Bronchial epithelial cell (primary cell): ENCODE data around the gene MYZAP. TPM values are rescaled to one million over a fixed set of nuclear protein-coding genes. Genes with fewer than 3 reads are reported as not detected.
A peak's percentile ranks its signal among the peaks of the same experiment; 100 is the strongest.

Experiments used
- DNase-seq: peaks from one replicate; pipeline ENCODE4 v3.0.0-alpha.2; 2010; ENCODE audit warnings: low read depth
- FAIRE-seq: peaks from 2 replicates; lab custom pipeline; 2011; peaks lifted over from hg19 to GRCh38; lab: Jason Lieb, UNC
- H3K27me3 ChIP-seq: 2 replicates; pipeline ENCODE4 v1.5.1; 2011; ENCODE audit warnings: low read length; ENCODE audit not compliant: control insufficient read depth, insufficient read depth
- H3K36me3 ChIP-seq: 2 replicates; pipeline ENCODE4 v1.5.1; 2011; ENCODE audit warnings: low read length; ENCODE audit not compliant: control insufficient read depth, insufficient read depth
- H3K4me3 ChIP-seq: 2 replicates; pipeline ENCODE4 v1.5.1; 2011; ENCODE audit warnings: mild to moderate bottlenecking, low read depth, low read length, control low read depth
- CTCF ChIP-seq: IDR thresholded peaks from 2 replicates; pipeline ENCODE4 v1.5.1; 2011; ENCODE audit warnings: mild to moderate bottlenecking, moderate library complexity, low read length, control low read depth, inconsistent platforms; ENCODE audit not compliant: insufficient read depth, severe bottlenecking
- total RNA-seq: library from RNA; depleted of rRNA; stranded (reverse); fragments of >200 nt; gene quantifications from 2 replicates; pipeline ENCODE4 v1.2.1, GENCODE V29; 2014

The MYZAP gene
- total RNA-seq, result 2.4 and 4.2 TPM in 2 replicates

- Histone ChIP-seq H3K36me3 (no peaks in the 10 kb centered on the region), H3K27me3 (no peaks in the 10 kb centered on the region), H3K4me3 (peak within 1 kb of the TSS; percentile 56)
- TF ChIP-seq CTCF, result no peak
- DNase-seq (no peak), FAIRE-seq (no peak)
These were observed at the start of gene MYZAP for GRCh38 chr15:57591822-57592367. TSS of gene MYZAP (plus strand) at chr15:57591904. CDS start at chr15:57592035, 131 bp downstream.

DNA sequence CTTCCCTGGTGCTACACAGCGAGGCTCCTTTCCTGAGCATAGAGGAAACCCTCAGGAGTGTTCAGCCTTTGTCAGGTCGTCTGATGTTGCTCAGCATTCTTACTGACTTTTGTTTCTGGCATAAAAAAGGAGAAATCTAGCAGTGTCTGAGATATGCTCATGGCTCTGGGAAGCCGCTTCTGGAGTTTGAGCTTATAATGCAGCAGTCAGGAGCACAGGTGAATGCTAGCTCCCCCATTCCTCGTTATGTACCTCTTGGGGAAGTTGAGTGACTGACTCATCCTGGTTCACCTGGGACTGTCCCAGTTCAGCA lies 49.2 kb upstream of the MYZAP start:
- no peaks in the 10 kb centered on the region for H3K36me3 ChIP-seq
- peaks cover 1% of the 10 kb centered on the region for H3K27me3 ChIP-seq
- TF ChIP-seq CTCF, result no peak
- FAIRE-seq, result peak; percentile 86
- no peak overlapping the region for H3K4me3 ChIP-seq
- DNase-seq, result peak; percentile 21

DNA sequence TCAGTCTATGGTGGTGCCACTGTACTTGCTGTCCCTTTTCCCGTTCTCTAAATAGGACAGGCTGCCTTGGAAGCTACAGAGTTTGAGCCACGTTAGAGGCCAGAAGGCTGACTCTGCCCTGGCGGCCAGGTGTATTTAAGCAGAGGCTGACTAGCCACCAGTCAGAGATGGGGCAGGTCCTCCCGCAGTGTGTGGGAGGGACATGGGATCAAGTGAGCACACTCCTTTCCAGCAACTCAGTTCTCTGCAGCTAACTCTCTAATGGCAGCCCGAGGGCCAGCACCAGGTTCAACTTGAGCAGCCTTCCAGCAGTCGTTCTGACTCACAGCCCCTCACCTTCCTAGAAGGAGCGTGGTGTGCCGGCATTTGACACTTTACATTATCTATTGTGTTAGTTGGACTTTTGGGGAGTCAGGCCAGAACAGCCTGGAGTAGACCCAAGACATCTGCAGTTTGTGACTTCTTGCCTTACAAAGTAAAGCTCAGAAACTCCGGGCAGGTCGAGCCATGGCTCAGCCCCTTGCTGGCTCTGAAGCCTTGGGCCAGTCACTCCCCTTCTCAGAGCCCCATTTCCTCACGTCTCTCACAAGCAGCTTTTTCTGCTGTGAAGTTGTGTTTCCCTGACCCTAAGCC lies 46.7 kb upstream of the MYZAP start:
- Histone ChIP-seq H3K4me3 (no peak overlapping the region), H3K36me3 (no peaks in the 10 kb centered on the region), H3K27me3 (peaks cover 1% of the 10 kb centered on the region)
- TF ChIP-seq CTCF, result no peak
- FAIRE-seq (no peak), DNase-seq (no peak)

GRCh38 chr15:57545995-57546394 lies 45.7 kb upstream of the MYZAP start:
- DNase-seq (no peak), FAIRE-seq (no peak)
- Histone ChIP-seq H3K4me3 (no peak overlapping the region), H3K27me3 (peaks cover 1% of the 10 kb centered on the region), H3K36me3 (no peaks in the 10 kb centered on the region)
- no peak for TF ChIP-seq CTCF

DNA sequence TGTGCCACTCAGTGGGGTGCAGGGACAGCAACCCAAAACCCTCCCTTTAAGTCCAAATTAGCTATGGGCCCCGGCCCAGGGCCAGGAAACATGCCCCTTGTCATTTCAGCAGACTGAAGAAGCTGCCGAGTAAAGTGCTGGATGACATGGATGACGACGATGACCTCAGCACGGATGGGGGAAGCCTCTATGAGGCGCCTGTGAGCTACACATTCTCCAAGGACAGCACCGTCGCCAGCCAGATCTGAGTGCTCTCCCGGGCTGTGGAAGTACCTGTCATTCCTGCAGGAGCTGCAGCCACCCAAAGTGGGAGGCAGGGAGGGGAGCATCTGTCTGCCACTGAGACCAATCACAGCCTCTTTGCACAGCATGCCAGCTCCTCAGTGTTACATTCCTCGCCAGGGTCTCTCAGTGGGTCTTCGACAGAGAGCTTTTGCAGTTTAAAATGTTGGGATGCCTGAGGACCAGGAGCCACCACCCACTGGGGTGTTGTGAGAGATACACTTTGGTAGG lies 44.4 kb upstream of the MYZAP start:
- no peak for FAIRE-seq
- Histone ChIP-seq H3K27me3 (peaks cover 1% of the 10 kb centered on the region), H3K4me3 (no peak overlapping the region), H3K36me3 (no peaks in the 10 kb centered on the region)
- no peak for TF ChIP-seq CTCF
- DNase-seq, result no peak
